Cardiac muscle cell (in vitro differentiated cells and primary cell): ENCODE measurements around the gene PAQR7. TPM values are rescaled to one million over a fixed set of nuclear protein-coding genes. Genes with fewer than 3 reads are reported as not detected.

Source experiments
- DNase-seq, 2 donors: peaks; one replicate each; pipeline versions ENCODE4 v3.0.0 to v3.0.0-alpha.2; 2010 to 2017; ENCODE audit warnings: low read depth in 1 of 2, low spot score in 1 of 2
- H3K27ac ChIP-seq: fragments of 200-600 bp; sonication (generic); 2 replicates; pipeline ENCODE4 v1.5.1; 2016
- H3K27me3 ChIP-seq: fragments of 200-600 bp; sonication (generic); 2 replicates; pipeline ENCODE4 v1.6.0; 2016; ENCODE audit warnings: control low read depth
- H3K36me3 ChIP-seq: fragments of 200-600 bp; sonication (generic); 2 replicates; pipeline ENCODE4 v1.5.1; 2016; ENCODE audit warnings: control low read depth
- H3K4me1 ChIP-seq: fragments of 200-600 bp; sonication (generic); 2 replicates; pipeline ENCODE4 v1.8.1; 2017; ENCODE audit warnings: low read depth, mild to moderate bottlenecking, mixed run types
- H3K4me3 ChIP-seq: fragments of 200-600 bp; sonication (generic); 2 replicates; pipeline ENCODE4 v1.5.1; 2016; ENCODE audit warnings: mild to moderate bottlenecking
- H3K9me3 ChIP-seq: fragments of 200-600 bp; sonication (generic); 2 replicates; pipeline ENCODE4 v1.5.1; 2017; ENCODE audit warnings: low read depth, mild to moderate bottlenecking, control low read depth
- polyA plus RNA-seq: library from polyadenylated mRNA; unstranded; fragments of >200 nt; fragmentation: Nextera tagmentation; extraction: Ambion mirVana; gene quantifications from 2 replicates; pipeline ENCODE4 v1.2.1, GENCODE V29; 2016
- total RNA-seq: library from RNA; depleted of rRNA; stranded (reverse); fragments of >200 nt; gene quantifications from 2 replicates; pipeline ENCODE4 v1.2.3, GENCODE V29; 2016
- TF ChIP-seq, protein P1 (sequence below): IDR thresholded peaks from 2 replicates; pipeline ENCODE4 v1.5.1; 2012; ENCODE audit warnings: low read depth, mild to moderate bottlenecking, low read length

Gene PAQR7
- total and polyA plus RNA-seq, 2 experiments from 2014 or later, result 3.1 to 12.5 TPM

- no peaks in the 10 kb centered on the region for H3K9me3 ChIP-seq
- H3K36me3 ChIP-seq, result peaks cover 18% of the 10 kb centered on the region
- H3K4me1 ChIP-seq, result peaks cover 9% of the 10 kb centered on the region
- no peak overlapping the region for H3K4me3 ChIP-seq
- no peak overlapping the region for H3K27ac ChIP-seq
- no peaks in the 10 kb centered on the region for H3K27me3 ChIP-seq
- TF ChIP-seq, protein P1, sequence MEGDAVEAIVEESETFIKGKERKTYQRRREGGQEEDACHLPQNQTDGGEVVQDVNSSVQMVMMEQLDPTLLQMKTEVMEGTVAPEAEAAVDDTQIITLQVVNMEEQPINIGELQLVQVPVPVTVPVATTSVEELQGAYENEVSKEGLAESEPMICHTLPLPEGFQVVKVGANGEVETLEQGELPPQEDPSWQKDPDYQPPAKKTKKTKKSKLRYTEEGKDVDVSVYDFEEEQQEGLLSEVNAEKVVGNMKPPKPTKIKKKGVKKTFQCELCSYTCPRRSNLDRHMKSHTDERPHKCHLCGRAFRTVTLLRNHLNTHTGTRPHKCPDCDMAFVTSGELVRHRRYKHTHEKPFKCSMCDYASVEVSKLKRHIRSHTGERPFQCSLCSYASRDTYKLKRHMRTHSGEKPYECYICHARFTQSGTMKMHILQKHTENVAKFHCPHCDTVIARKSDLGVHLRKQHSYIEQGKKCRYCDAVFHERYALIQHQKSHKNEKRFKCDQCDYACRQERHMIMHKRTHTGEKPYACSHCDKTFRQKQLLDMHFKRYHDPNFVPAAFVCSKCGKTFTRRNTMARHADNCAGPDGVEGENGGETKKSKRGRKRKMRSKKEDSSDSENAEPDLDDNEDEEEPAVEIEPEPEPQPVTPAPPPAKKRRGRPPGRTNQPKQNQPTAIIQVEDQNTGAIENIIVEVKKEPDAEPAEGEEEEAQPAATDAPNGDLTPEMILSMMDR, result no peak
- DNase-seq, result no peak
Measured at GRCh38 chr1:25813071-25813733, 62.3 kb downstream of the PAQR7 start.

Other genes starting within 250 kb of the PAQR7 start
- 97.3 and 123 TPM in 2 replicates for gene SELENON, start 75.5 kb downstream of the PAQR7 start, total RNA-seq
- 111 and 130 TPM in 2 replicates for gene SELENON, start 75.5 kb downstream of the PAQR7 start, polyA plus RNA-seq
- 158 and 197 TPM in 2 replicates for gene MTFR1L, start 55.8 kb downstream of the PAQR7 start, total RNA-seq
- 251 and 266 TPM in 2 replicates for gene MTFR1L, start 55.8 kb downstream of the PAQR7 start, polyA plus RNA-seq
- gene AUNIP, start 16.3 kb downstream of the PAQR7 start, total RNA-seq, result 3.0 and 4.4 TPM in 2 replicates
- gene AUNIP, start 16.3 kb downstream of the PAQR7 start, polyA plus RNA-seq, result 4.9 and 5.6 TPM in 2 replicates
- gene STMN1, start 30.7 kb upstream of the PAQR7 start, total RNA-seq, result 225 and 572 TPM in 2 replicates
- 943 and 1,052 TPM in 2 replicates for gene STMN1, start 30.7 kb upstream of the PAQR7 start, polyA plus RNA-seq
- gene PAFAH2, start 122.4 kb upstream of the PAQR7 start, total RNA-seq, result 8.3 and 10.9 TPM in 2 replicates
- 11.1 and 11.2 TPM in 2 replicates for gene PAFAH2, start 122.4 kb upstream of the PAQR7 start, polyA plus RNA-seq
- gene EXTL1, start 146.1 kb upstream of the PAQR7 start, total RNA-seq, result 7.0 and 10.1 TPM in 2 replicates
- gene EXTL1, start 146.1 kb upstream of the PAQR7 start, polyA plus RNA-seq, result 8.6 and 10.0 TPM in 2 replicates
- gene SLC30A2, start 170.4 kb upstream of the PAQR7 start, total RNA-seq, result 1.3 and 1.5 TPM in 2 replicates
- 0.16 and 1.8 TPM in 2 replicates for gene SLC30A2, start 170.4 kb upstream of the PAQR7 start, polyA plus RNA-seq
- gene TRIM63, start 191.9 kb upstream of the PAQR7 start, total RNA-seq, result 29.4 and 39.6 TPM in 2 replicates
- gene TRIM63, start 191.9 kb upstream of the PAQR7 start, polyA plus RNA-seq, result 25.8 and 32.8 TPM in 2 replicates
- 3.7 and 8.5 TPM in 2 replicates for gene PDIK1L, start 236.1 kb upstream of the PAQR7 start, total RNA-seq
- gene PDIK1L, start 236.1 kb upstream of the PAQR7 start, polyA plus RNA-seq, result 4.2 and 7.1 TPM in 2 replicates